GM23338 (cell line): Measurements from ENCODE around the gene KDM4B. TPM values are rescaled to one million over a fixed set of nuclear protein-coding genes. Genes with fewer than 3 reads are reported as not detected.

Source experiments
- ATAC-seq: fragments of 200-7000 bp; cut with Tn5 transposase; 3 replicates; pipeline ENCODE4 v1.9.1; 2020
- DNase-seq: peaks from one replicate; pipeline ENCODE4 v3.0.0-alpha.2; 2015; ENCODE audit warnings: low spot score
- H2AFZ ChIP-seq: fragments of 200-600 bp; sonication (generic); 2 replicates; pipeline ENCODE4 v1.8.0; 2016; ENCODE audit warnings: antibody characterized with exemption, mild to moderate bottlenecking, moderate library complexity
- H3F3A ChIP-seq: fragments of 200-600 bp; sonication (generic); replicated peaks from 2 replicates; pipeline ENCODE4 v1.8.0; 2017; ENCODE audit warnings: antibody characterized with exemption, mixed run types, low read depth
- H3K27ac ChIP-seq: fragments of 200-600 bp; sonication (generic); 2 replicates; pipeline ENCODE4 v1.6.1; 2016; ENCODE audit warnings: low read depth
- H3K27me3 ChIP-seq: fragments of 200-600 bp; sonication (generic); 2 replicates; pipeline ENCODE4 v1.8.0; 2016; ENCODE audit warnings: mild to moderate bottlenecking, mixed run types, moderate library complexity; ENCODE audit not compliant: insufficient read depth
- H3K36me3 ChIP-seq: fragments of 200-600 bp; sonication (generic); 2 replicates; pipeline ENCODE4 v1.8.0; 2016; ENCODE audit warnings: mild to moderate bottlenecking; ENCODE audit not compliant: insufficient read depth
- H3K4me1 ChIP-seq: fragments of 200-600 bp; sonication (generic); 2 replicates; pipeline ENCODE4 v1.8.0; 2016; ENCODE audit warnings: mild to moderate bottlenecking, moderate library complexity; ENCODE audit not compliant: insufficient read depth
- H3K4me2 ChIP-seq: fragments of 200-600 bp; sonication (generic); 2 replicates; pipeline ENCODE4 v1.7.1; 2017; ENCODE audit warnings: mixed run types
- H3K4me3 ChIP-seq: fragments of 200-600 bp; sonication (generic); 2 replicates; pipeline ENCODE4 v1.6.1; 2016; ENCODE audit warnings: mixed run types
- H3K79me2 ChIP-seq: fragments of 200-600 bp; sonication (generic); replicated peaks from 2 replicates; pipeline ENCODE4 v1.8.0; 2017; ENCODE audit warnings: mild to moderate bottlenecking; ENCODE audit not compliant: insufficient read depth
- H3K9me2 ChIP-seq: fragments of 200-600 bp; sonication (generic); 2 replicates; pipeline ENCODE4 v1.8.0; 2017; ENCODE audit not compliant: insufficient read depth
- H4K20me1 ChIP-seq: fragments of 200-600 bp; sonication (generic); replicated peaks from 2 replicates; pipeline ENCODE4 v1.8.0; 2017; ENCODE audit warnings: mild to moderate bottlenecking; ENCODE audit not compliant: insufficient read depth
- H3K27ac Mint-ChIP-seq: 2 replicates; pipeline ENCODE4 v1.8.0; 2020; ENCODE audit warnings: inconsistent platforms, mild to moderate bottlenecking, moderate library complexity, mixed read lengths
- H3K27me3 Mint-ChIP-seq: 3 replicates; pipeline ENCODE4 v1.8.0; 2022; ENCODE audit warnings: low read depth, mild to moderate bottlenecking, moderate library complexity, mixed read lengths, inconsistent platforms; ENCODE audit not compliant: insufficient read depth, poor library complexity
- H3K36me3 Mint-ChIP-seq: 3 replicates; pipeline ENCODE4 v1.8.0; 2021; ENCODE audit warnings: low read depth, mild to moderate bottlenecking, inconsistent platforms, moderate library complexity, mixed read lengths
- H3K4me1 Mint-ChIP-seq: 3 replicates; pipeline ENCODE4 v1.8.0; 2020; ENCODE audit warnings: mild to moderate bottlenecking, inconsistent platforms, mixed read lengths
- H3K4me3 Mint-ChIP-seq: 3 replicates; pipeline ENCODE4 v1.8.0; 2021; ENCODE audit warnings: moderate library complexity, mild to moderate bottlenecking, inconsistent platforms, mixed read lengths
- H3K9me3 Mint-ChIP-seq: 3 replicates; pipeline ENCODE4 v1.8.0; 2020; ENCODE audit warnings: moderate library complexity, mild to moderate bottlenecking, inconsistent platforms, mixed read lengths
- CREB1 ChIP-seq: fragments of 250-450 bp; sonication (Bioruptor Pico); IDR thresholded peaks from 2 replicates; pipeline ENCODE4 v1.5.0; 2020; ENCODE audit warnings: low read depth, mild to moderate bottlenecking, moderate library complexity
- CTCF ChIP-seq, 2 experiments: fragments of 200-600 bp in 1 of 2; sonication (generic) in 1 of 2; conservative IDR thresholded peaks; 2 replicates each; pipeline versions ENCODE4 v1.5.1 to v1.6.1; 2016 to 2017; ENCODE audit warnings: antibody characterized with exemption in 2 of 2, low read depth in 2 of 2, mild to moderate bottlenecking in 2 of 2, moderate library complexity in 1 of 2
- EZH2phosphoT487 ChIP-seq: fragments of 200-600 bp; sonication (generic); IDR thresholded peaks from one replicate; pipeline ENCODE4 v1.8.1; 2018; ENCODE audit warnings: antibody characterized with exemption; ENCODE audit not compliant: unreplicated experiment
- JUNB ChIP-seq: IDR thresholded peaks from one replicate; pipeline ENCODE4 v1.6.1; 2016; ENCODE audit warnings: antibody characterized with exemption; ENCODE audit not compliant: unreplicated experiment
- NANOG ChIP-seq: IDR thresholded peaks from 2 replicates; pipeline ENCODE4 v1.6.1; 2016; ENCODE audit warnings: antibody characterized with exemption, borderline replicate concordance
- POLR2AphosphoS5 ChIP-seq: IDR thresholded peaks from 2 replicates; pipeline ENCODE4 v1.6.1; 2016; ENCODE audit warnings: antibody characterized with exemption, low read depth
- ZNF331 ChIP-seq: fragments of 250-450 bp; sonication (Bioruptor Pico); IDR thresholded peaks from 2 replicates; pipeline ENCODE4 v1.5.0; 2020; ENCODE audit warnings: low read depth, mild to moderate bottlenecking, moderate library complexity
- polyA plus RNA-seq: library from polyadenylated mRNA; unstranded; fragments of >200 nt; fragmentation: Nextera tagmentation; extraction: Ambion mirVana; gene quantifications from 2 replicates; pipeline ENCODE4 v1.2.1, GENCODE V29; 2016
- total RNA-seq: library from RNA; depleted of rRNA; stranded (reverse); fragments of >200 nt; shearing (Covaris generic); gene quantifications from 2 replicates; pipeline ENCODE4 v1.2.3, GENCODE V29; 2014

KDM4B gene
- total and polyA plus RNA-seq, 2 experiments from 2014 or later = 9.1 to 27.6 TPM

GRCh38 chr19:5111051-5111450 lies 142.1 kb downstream of the KDM4B start:
- H3K9me3 Mint-ChIP-seq = peaks cover 5% of the 10 kb centered on the region
- DNase-seq (no peak), ATAC-seq (no peak)
- peaks cover 14% of the 10 kb centered on the region for H3K36me3 Mint-ChIP-seq
- Histone ChIP-seq H4K20me1 (no peaks in the 10 kb centered on the region), H3K4me3 (no peak overlapping the region), H2AFZ (no peak overlapping the region), H3K36me3 (no peaks in the 10 kb centered on the region), H3K79me2 (no peaks in the 10 kb centered on the region), H3F3A (0 out of 2 replicates have a peak, but pooled peaks cover 4% of the 10 kb centered on the region), H3K27ac (no peak overlapping the region), H3K9me2 (no peaks in the 10 kb centered on the region), H3K4me2 (no peak overlapping the region), H3K4me1 (no peaks in the 10 kb centered on the region; the same call in 1 of the 2 replicates), H3K27me3 (no peaks in the 10 kb centered on the region)
- 0 out of 2 replicates have a peak overlapping the region, but pooled peaks have one; percentile 77 for H3K27ac Mint-ChIP-seq
- H3K4me1 Mint-ChIP-seq = peaks cover 48% of the 10 kb centered on the region
- H3K27me3 Mint-ChIP-seq = peaks cover 24% of the 10 kb centered on the region
- no peak overlapping the region for H3K4me3 Mint-ChIP-seq
- TF ChIP-seq POLR2AphosphoS5 (no peak), EZH2phosphoT487 (no peak), CTCF (conservative IDR thresholded peaks at IDR 0.05; ENCODE audit: low read depth in 2 of 2) (no peak), CREB1 (no peak), ZNF331 (CRISPR knock-in tag) (no peak), JUNB (no peak)

GRCh38 chr19:5112175-5112574 lies 143.3 kb downstream of the KDM4B start:
- no peaks in the 10 kb centered on the region for H4K20me1 ChIP-seq
- H3K9me2 ChIP-seq = no peaks in the 10 kb centered on the region
- Mint-ChIP-seq H3K4me3 (no peak overlapping the region), H3K27me3 (peaks cover 23% of the 10 kb centered on the region), H3K4me1 (peaks cover 52% of the 10 kb centered on the region), H3K27ac (peak overlapping the region; percentile 87), H3K9me3 (peaks cover 11% of the 10 kb centered on the region), H3K36me3 (peaks cover 21% of the 10 kb centered on the region)
- DNase-seq = no peak
- 0 out of 2 replicates have a peak overlapping the region, but pooled peaks have one; percentile 79 for H3K27ac ChIP-seq
- ATAC-seq = no peak
- H3K4me3 ChIP-seq = no peak overlapping the region
- H2AFZ ChIP-seq = no peak overlapping the region
- H3K36me3 ChIP-seq = no peaks in the 10 kb centered on the region; the same call in 1 of the 2 replicates
- H3F3A ChIP-seq = 0 out of 2 replicates have a peak, but pooled peaks cover 4% of the 10 kb centered on the region
- no peaks in the 10 kb centered on the region; the same call in 1 of the 2 replicates for H3K4me1 ChIP-seq
- H3K27me3 ChIP-seq = no peaks in the 10 kb centered on the region
- TF ChIP-seq NANOG = no peak
- no peak overlapping the region for H3K4me2 ChIP-seq
- no peaks in the 10 kb centered on the region for H3K79me2 ChIP-seq
